Hepatocyte (in vitro differentiated cells): ENCODE data around the gene ZHX3. TPM values are rescaled to one million over a fixed set of nuclear protein-coding genes. Genes with fewer than 3 reads are reported as not detected.

ENCODE experiments used
- DNase-seq: peaks from one replicate; pipeline ENCODE4 v3.0.0-alpha.2; 2016; ENCODE audit warnings: low spot score
- H2AFZ ChIP-seq: fragments of 200-600 bp; sonication (generic); 2 replicates; pipeline ENCODE4 v1.6.0; 2016; ENCODE audit warnings: antibody characterized with exemption, mild to moderate bottlenecking
- H3K27ac ChIP-seq: fragments of 200-600 bp; sonication (generic); 2 replicates; pipeline ENCODE4 v1.5.1; 2016; ENCODE audit warnings: mild to moderate bottlenecking
- H3K27me3 ChIP-seq: fragments of 200-600 bp; sonication (generic); 2 replicates; pipeline ENCODE4 v1.6.1; 2016
- H3K36me3 ChIP-seq: fragments of 200-600 bp; sonication (generic); replicated peaks from 2 replicates; pipeline ENCODE4 v1.5.1; 2016; ENCODE audit warnings: low read depth; ENCODE audit not compliant: insufficient read depth
- H3K4me1 ChIP-seq: fragments of 200-600 bp; sonication (generic); 2 replicates; pipeline ENCODE4 v1.5.1; 2016; ENCODE audit warnings: mild to moderate bottlenecking, moderate library complexity; ENCODE audit not compliant: insufficient read depth
- H3K4me2 ChIP-seq: fragments of 200-600 bp; sonication (generic); 2 replicates; pipeline ENCODE4 v1.6.0; 2016
- H3K4me3 ChIP-seq: fragments of 200-600 bp; sonication (generic); 2 replicates; pipeline ENCODE4 v1.5.1; 2016; ENCODE audit warnings: mild to moderate bottlenecking
- H3K79me2 ChIP-seq: fragments of 200-600 bp; sonication (generic); 2 replicates; pipeline ENCODE4 v1.6.0; 2017; ENCODE audit warnings: mild to moderate bottlenecking
- H3K9me2 ChIP-seq: fragments of 200-600 bp; sonication (generic); replicated peaks from 2 replicates; pipeline ENCODE4 v1.6.0; 2017; ENCODE audit warnings: mild to moderate bottlenecking; ENCODE audit not compliant: insufficient read depth
- H3K9me3 ChIP-seq: fragments of 200-600 bp; sonication (generic); 2 replicates; pipeline ENCODE4 v1.5.1; 2016; ENCODE audit warnings: low read depth, mild to moderate bottlenecking
- H4K20me1 ChIP-seq: fragments of 200-600 bp; sonication (generic); 2 replicates; pipeline ENCODE4 v1.6.0; 2016; ENCODE audit warnings: mild to moderate bottlenecking; ENCODE audit not compliant: insufficient read depth, poor library complexity, severe bottlenecking
- EZH2 ChIP-seq: fragments of 200-600 bp; sonication (generic); IDR thresholded peaks from 2 replicates; pipeline ENCODE4 v1.6.1; 2016; ENCODE audit warnings: antibody characterized with exemption, mild to moderate bottlenecking, borderline replicate concordance
- EZH2phosphoT487 ChIP-seq: fragments of 200-600 bp; sonication (generic); IDR thresholded peaks from one replicate; pipeline ENCODE4 v1.6.1; 2018; ENCODE audit warnings: antibody characterized with exemption, mild to moderate bottlenecking, low read depth, moderate library complexity; ENCODE audit not compliant: unreplicated experiment, severe bottlenecking
- WGBS: methylation state at CpG from one replicate; pipeline ENCODE4 v1.1.6; 2016; ENCODE audit warnings: low lambda C conversion rate; ENCODE audit errors: missing lambda C conversion rate; 5-methylcytosine and 5-hydroxymethylcytosine counted together
- polyA plus RNA-seq: library from polyadenylated mRNA; unstranded; fragments of >200 nt; fragmentation: Nextera tagmentation; extraction: Ambion mirVana; gene quantifications from 2 replicates; pipeline ENCODE4 v1.2.1, GENCODE V29; 2016
- total RNA-seq: library from RNA; depleted of rRNA; stranded (reverse); fragments of >200 nt; gene quantifications from 2 replicates; pipeline ENCODE4 v1.2.3, GENCODE V29; 2014
- TF ChIP-seq, protein P1 (sequence below): fragments of 200-600 bp; sonication (generic); IDR thresholded peaks from 2 replicates; pipeline ENCODE4 v1.5.1; 2016; ENCODE audit warnings: antibody characterized with exemption, mild to moderate bottlenecking; ENCODE audit not compliant: poor library complexity

ZHX3 gene, protein sequence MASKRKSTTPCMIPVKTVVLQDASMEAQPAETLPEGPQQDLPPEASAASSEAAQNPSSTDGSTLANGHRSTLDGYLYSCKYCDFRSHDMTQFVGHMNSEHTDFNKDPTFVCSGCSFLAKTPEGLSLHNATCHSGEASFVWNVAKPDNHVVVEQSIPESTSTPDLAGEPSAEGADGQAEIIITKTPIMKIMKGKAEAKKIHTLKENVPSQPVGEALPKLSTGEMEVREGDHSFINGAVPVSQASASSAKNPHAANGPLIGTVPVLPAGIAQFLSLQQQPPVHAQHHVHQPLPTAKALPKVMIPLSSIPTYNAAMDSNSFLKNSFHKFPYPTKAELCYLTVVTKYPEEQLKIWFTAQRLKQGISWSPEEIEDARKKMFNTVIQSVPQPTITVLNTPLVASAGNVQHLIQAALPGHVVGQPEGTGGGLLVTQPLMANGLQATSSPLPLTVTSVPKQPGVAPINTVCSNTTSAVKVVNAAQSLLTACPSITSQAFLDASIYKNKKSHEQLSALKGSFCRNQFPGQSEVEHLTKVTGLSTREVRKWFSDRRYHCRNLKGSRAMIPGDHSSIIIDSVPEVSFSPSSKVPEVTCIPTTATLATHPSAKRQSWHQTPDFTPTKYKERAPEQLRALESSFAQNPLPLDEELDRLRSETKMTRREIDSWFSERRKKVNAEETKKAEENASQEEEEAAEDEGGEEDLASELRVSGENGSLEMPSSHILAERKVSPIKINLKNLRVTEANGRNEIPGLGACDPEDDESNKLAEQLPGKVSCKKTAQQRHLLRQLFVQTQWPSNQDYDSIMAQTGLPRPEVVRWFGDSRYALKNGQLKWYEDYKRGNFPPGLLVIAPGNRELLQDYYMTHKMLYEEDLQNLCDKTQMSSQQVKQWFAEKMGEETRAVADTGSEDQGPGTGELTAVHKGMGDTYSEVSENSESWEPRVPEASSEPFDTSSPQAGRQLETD
- 15.0 and 16.0 TPM in 2 replicates for total RNA-seq
- 19.0 and 19.7 TPM in 2 replicates for polyA plus RNA-seq

DNA sequence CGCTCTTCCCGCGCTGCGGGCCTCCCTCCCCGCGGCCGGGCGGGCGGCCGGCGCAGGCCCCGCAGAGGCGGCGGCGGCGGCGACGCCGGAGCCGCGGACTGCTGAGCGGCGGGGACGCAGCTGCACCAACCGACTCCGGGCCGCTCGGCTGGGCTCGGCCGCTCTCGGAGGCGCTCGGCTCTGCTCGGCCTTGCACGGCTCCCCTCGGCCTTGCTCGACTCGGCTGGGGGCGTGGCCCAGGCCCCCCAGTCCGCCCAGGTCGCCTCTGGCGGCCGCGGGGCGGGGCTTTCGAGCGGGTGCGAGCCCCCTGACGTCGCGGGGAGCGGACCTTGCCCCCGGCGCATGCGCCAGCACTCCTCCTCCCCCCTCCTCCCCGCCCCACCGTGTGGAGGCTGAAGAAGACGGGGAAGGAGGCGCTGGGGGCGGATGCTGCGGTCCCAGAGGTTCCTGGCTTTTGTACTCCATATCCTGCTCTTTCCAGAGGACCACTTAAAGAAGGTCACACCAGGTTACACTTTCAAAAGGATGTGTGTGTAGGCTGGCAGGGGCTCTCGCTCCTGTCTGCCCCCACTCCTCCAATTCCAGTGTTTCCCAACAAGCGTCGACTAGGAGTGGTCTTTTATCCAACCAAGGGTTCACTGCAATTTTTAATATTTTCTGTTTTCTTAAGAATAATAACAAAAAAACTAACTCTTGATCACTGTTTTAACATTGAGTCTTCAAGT lies at the start of gene ZHX3:
TSS of gene ZHX3 (minus strand) at position 186 of the 725 bp plus-strand sequence. CDS start 112,815 bp downstream, outside the sequence.
- WGBS = 7% methylated on average over 14 of the region's 64 CpGs
- peak within 1 kb of the TSS; percentile 77 for H2AFZ ChIP-seq

DNA sequence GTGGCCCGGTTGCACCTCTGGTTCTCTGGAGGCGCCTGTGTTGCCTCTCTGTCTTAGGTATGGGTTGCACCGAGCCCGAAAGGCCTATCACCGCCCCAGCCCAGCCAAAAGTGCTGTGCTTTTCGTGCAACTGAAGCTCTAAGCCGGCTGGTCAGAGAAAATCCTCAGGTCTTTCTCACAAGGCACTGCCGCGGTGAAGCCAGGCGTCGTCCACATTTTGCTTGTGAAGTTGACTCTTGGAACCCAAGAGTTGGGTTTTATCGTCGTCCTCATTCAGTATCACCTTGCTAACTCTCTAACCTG lies 49.8 kb upstream of the ZHX3 start:
- H3K4me2 ChIP-seq = peak overlapping the region; percentile 87
- no peak for DNase-seq

More for the DNA sequence above, at the start of gene ZHX3:
- H3K9me3 ChIP-seq = no peaks in the 10 kb centered on the region
- no peaks in the 10 kb centered on the region for H3K36me3 ChIP-seq
- peaks cover 33% of the 10 kb centered on the region for H3K79me2 ChIP-seq
- no peaks in the 10 kb centered on the region for H3K9me2 ChIP-seq
- peak within 1 kb of the TSS; percentile 70 for H3K4me3 ChIP-seq
- H3K27ac ChIP-seq = peak within 1 kb of the TSS; percentile 80
- H4K20me1 ChIP-seq = no peaks in the 10 kb centered on the region
- no peaks in the 10 kb centered on the region for H3K27me3 ChIP-seq
- peak; percentile 99 for DNase-seq
- peak within 1 kb of the TSS; percentile 90 for H3K4me2 ChIP-seq
- no peak for TF ChIP-seq EZH2
- no peak for TF ChIP-seq EZH2phosphoT487
- TF ChIP-seq, protein P1, sequence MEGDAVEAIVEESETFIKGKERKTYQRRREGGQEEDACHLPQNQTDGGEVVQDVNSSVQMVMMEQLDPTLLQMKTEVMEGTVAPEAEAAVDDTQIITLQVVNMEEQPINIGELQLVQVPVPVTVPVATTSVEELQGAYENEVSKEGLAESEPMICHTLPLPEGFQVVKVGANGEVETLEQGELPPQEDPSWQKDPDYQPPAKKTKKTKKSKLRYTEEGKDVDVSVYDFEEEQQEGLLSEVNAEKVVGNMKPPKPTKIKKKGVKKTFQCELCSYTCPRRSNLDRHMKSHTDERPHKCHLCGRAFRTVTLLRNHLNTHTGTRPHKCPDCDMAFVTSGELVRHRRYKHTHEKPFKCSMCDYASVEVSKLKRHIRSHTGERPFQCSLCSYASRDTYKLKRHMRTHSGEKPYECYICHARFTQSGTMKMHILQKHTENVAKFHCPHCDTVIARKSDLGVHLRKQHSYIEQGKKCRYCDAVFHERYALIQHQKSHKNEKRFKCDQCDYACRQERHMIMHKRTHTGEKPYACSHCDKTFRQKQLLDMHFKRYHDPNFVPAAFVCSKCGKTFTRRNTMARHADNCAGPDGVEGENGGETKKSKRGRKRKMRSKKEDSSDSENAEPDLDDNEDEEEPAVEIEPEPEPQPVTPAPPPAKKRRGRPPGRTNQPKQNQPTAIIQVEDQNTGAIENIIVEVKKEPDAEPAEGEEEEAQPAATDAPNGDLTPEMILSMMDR = no peak
- peaks cover 17% of the 10 kb centered on the region for H3K4me1 ChIP-seq

More for the DNA sequence above, 49.8 kb upstream of the ZHX3 start:
- Histone ChIP-seq H3K4me3 (no peak overlapping the region), H4K20me1 (peaks cover 3% of the 10 kb centered on the region), H3K36me3 (no peaks in the 10 kb centered on the region), H3K9me2 (no peaks in the 10 kb centered on the region), H3K79me2 (no peaks in the 10 kb centered on the region), H2AFZ (no peak overlapping the region), H3K27ac (no peak overlapping the region), H3K27me3 (peaks cover 42% of the 10 kb centered on the region), H3K9me3 (no peaks in the 10 kb centered on the region), H3K4me1 (no peaks in the 10 kb centered on the region)
- TF ChIP-seq, protein P1 = no peak
- TF ChIP-seq EZH2 = no peak
- TF ChIP-seq EZH2phosphoT487 = no peak
- WGBS = 67% methylated on average over 13 of the region's 13 CpGs
